SJCRH30 (cell line): ENCODE results near the gene C3orf52. TPM values are rescaled to one million over a fixed set of nuclear protein-coding genes. Genes with fewer than 3 reads are reported as not detected.

Experiments
- total RNA-seq: library from RNA; depleted of rRNA; stranded (reverse); fragments of >200 nt; shearing (Covaris generic); gene quantifications from 2 replicates; pipeline ENCODE4 v1.2.3, GENCODE V29; 2014; rRNA removed

The C3orf52 gene
- total RNA-seq, 1 experiment from 2014 or later: 15.5 TPM

Other genes with a start within 250 kb of the C3orf52 start
- 93.4 and 102 TPM in 2 replicates for gene PHLDB2, start 227.1 kb upstream of the C3orf52 start, total RNA-seq
- gene ABHD10, start 107.4 kb upstream of the C3orf52 start, total RNA-seq: 37.4 and 48.7 TPM in 2 replicates
- gene TAGLN3, start 87.5 kb upstream of the C3orf52 start, total RNA-seq: 19.1 and 19.8 TPM in 2 replicates
- not detected in 2 replicates for gene TMPRSS7, start 51.7 kb upstream of the C3orf52 start, total RNA-seq
- gene GCSAM, start 46.9 kb downstream of the C3orf52 start, total RNA-seq: not detected in 2 replicates
- not detected in 2 replicates for gene SLC9C1, start 207.8 kb downstream of the C3orf52 start, total RNA-seq
- gene CD200, start 246.8 kb downstream of the C3orf52 start, total RNA-seq: not detected in 2 replicates